ENCODE results near the gene GGT5. TPM values are rescaled to one million over a fixed set of nuclear protein-coding genes. Genes with fewer than 3 reads are reported as not detected.

GGT5 gene
- total RNA-seq, 1 donor from 2014 or later, result 61.4 TPM

DNA sequence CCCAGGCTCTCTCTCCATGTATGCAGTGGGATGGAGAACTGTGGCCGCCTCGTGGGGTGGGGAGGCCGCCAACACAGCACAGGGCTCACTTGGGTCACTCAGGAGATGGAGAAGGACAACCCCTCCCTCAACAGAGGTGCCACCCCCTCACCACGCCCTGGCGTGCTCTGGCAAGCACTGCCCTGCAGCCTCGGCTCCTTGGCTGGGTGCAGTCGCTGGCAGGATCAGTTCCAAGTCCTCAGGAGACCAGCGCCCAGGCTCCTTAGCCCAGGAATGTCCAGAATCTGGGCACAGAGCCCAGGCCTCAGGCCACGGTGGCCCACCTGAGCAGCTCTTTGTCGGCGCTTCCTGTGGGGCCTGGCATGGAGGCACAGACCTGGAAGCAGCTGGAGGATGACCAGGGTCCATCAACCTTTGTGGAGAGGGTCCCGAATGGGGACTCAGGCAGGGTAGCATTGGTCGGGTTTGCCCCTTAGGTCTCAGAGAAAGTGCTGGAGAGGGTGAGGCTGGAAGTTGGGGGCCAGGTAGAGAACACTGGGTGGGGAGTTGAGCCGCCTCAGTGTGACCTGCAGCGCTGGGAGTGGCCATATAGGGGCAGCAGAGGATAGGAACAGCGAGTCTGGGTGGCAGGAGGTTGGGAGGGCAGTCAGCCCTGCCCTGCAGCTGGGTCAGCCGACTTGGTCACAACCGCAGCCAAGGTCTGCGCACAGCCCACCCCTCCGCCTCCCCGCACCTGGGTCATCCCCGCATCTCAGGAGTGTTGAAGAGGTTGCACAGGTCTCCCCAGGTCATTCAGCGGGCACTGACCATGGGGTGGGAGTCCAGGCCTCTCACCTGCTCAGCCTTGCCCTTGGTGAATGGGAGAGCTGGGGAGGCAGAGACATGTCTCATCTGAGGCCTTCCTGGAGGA lies 55.4 kb downstream of the GGT5 start:
- Histone ChIP-seq H3K36me3 (no peaks in the 10 kb centered on the region), H3K4me1 (peaks cover 15% of the 10 kb centered on the region), H3K27me3 (no peaks in the 10 kb centered on the region), H3K9me3 (no peaks in the 10 kb centered on the region), H3K4me3 (no peak overlapping the region), H3K27ac (peak overlapping the region; percentile 25)
- intact Hi-C loops (cut with DNase I), result loop anchor here (5.0 kb wide), 1 partner anchor 58 kb away; the partner anchor contains the start of gene GGT5
- DNase-seq (ENCODE audit: extremely low spot score in 2 of 2), result no peak
- peak in 1 of 2 donors; percentile 48 for TF ChIP-seq POLR2AphosphoS5 (IDR thresholded peaks at IDR 0.05; ENCODE audit: insufficient read depth in 1 of 2, low read depth in 1 of 2)
- TF ChIP-seq POLR2A (IDR thresholded peaks at IDR 0.05), result no peak
- TF ChIP-seq, protein P1, sequence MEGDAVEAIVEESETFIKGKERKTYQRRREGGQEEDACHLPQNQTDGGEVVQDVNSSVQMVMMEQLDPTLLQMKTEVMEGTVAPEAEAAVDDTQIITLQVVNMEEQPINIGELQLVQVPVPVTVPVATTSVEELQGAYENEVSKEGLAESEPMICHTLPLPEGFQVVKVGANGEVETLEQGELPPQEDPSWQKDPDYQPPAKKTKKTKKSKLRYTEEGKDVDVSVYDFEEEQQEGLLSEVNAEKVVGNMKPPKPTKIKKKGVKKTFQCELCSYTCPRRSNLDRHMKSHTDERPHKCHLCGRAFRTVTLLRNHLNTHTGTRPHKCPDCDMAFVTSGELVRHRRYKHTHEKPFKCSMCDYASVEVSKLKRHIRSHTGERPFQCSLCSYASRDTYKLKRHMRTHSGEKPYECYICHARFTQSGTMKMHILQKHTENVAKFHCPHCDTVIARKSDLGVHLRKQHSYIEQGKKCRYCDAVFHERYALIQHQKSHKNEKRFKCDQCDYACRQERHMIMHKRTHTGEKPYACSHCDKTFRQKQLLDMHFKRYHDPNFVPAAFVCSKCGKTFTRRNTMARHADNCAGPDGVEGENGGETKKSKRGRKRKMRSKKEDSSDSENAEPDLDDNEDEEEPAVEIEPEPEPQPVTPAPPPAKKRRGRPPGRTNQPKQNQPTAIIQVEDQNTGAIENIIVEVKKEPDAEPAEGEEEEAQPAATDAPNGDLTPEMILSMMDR (IDR thresholded peaks at IDR 0.05), result peak; percentile 36 to 97 (median 83)

GRCh38 chr22:24188705-24189248 lies 56.1 kb downstream of the GGT5 start:
- TF ChIP-seq, protein P1 (IDR thresholded peaks at IDR 0.05), result no peak
- TF ChIP-seq POLR2AphosphoS5 (IDR thresholded peaks at IDR 0.05; ENCODE audit: insufficient read depth in 1 of 2, low read depth in 1 of 2) (no peak), POLR2A (IDR thresholded peaks at IDR 0.05) (no peak)
- Histone ChIP-seq H3K9me3 (no peaks in the 10 kb centered on the region), H3K27ac (peak overlapping the region; percentile 25), H3K4me3 (no peak overlapping the region), H3K4me1 (peaks cover 15% of the 10 kb centered on the region), H3K36me3 (no peaks in the 10 kb centered on the region), H3K27me3 (no peaks in the 10 kb centered on the region)
- intact Hi-C loops (cut with DNase I), result loop anchor here (5.0 kb wide), 1 partner anchor 59 kb away; the partner anchor contains the start of gene GGT5
- DNase-seq (ENCODE audit: extremely low spot score in 2 of 2), result no peak

DNA sequence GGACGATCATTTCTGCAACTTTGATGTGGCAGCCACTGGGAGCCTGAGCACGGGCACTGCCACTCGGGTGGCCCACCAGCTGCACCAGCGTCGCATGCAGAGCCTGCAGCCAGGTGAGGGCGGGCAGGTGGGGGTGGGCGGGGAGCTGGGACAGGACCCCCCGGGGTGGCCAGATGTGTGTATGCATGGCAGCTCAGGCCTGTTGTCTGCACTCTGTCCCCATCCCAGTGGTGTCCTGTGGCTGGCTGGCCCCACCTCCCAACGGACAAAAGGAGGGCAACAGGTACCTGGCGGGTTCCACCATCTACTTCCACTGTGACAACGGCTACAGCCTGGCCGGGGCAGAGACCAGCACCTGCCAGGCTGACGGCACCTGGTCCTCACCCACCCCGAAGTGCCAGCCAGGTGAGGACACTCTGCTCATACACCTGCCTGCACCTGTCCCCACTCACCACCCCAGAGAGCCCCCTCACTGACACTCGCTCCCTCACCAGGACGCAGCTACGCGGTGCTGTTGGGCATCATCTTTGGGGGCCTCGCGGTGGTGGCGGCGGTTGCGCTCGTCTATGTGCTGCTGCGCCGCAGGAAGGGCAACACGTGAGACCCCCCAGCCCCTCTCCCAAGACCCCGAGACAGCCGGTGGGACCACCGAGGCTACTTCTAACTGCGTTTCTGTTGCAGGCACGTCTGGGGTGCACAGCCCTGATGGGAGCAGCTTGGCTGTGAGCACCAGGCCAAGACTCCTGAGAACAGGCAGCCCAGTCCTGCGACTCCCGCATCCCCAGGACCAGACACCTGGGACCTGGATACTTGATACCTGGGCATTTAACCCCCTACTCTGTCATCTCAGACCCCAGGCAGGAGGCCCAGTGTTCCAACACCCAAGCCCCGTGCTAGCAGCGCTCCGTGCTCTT lies 56.9 kb downstream of the GGT5 start:
- intact Hi-C loops (cut with DNase I), result loop anchor here (5.0 kb wide), 1 partner anchor 59 kb away; the partner anchor contains the start of gene GGT5
- Histone ChIP-seq H3K27ac (no peak overlapping the region), H3K36me3 (no peaks in the 10 kb centered on the region), H3K4me1 (peaks cover 17% of the 10 kb centered on the region), H3K4me3 (no peak overlapping the region), H3K27me3 (no peaks in the 10 kb centered on the region), H3K9me3 (no peaks in the 10 kb centered on the region)
- TF ChIP-seq POLR2A (IDR thresholded peaks at IDR 0.05), result no peak
- TF ChIP-seq, protein P1 (IDR thresholded peaks at IDR 0.05), result no peak
- no peak for TF ChIP-seq POLR2AphosphoS5 (IDR thresholded peaks at IDR 0.05; ENCODE audit: insufficient read depth in 1 of 2, low read depth in 1 of 2)
- DNase-seq (ENCODE audit: extremely low spot score in 2 of 2), result no peak

- Histone ChIP-seq H3K27me3 (no peaks in the 10 kb centered on the region), H3K4me1 (peaks cover 22% of the 10 kb centered on the region), H3K4me3 (no peak overlapping the region), H3K36me3 (no peaks in the 10 kb centered on the region), H3K27ac (no peak overlapping the region), H3K9me3 (no peaks in the 10 kb centered on the region)
- TF ChIP-seq, protein P1 (IDR thresholded peaks at IDR 0.05), result no peak
- TF ChIP-seq POLR2AphosphoS5 (IDR thresholded peaks at IDR 0.05; ENCODE audit: insufficient read depth in 1 of 2, low read depth in 1 of 2) (no peak), POLR2A (IDR thresholded peaks at IDR 0.05) (no peak)
- intact Hi-C loops (cut with DNase I), result loop anchor here (5.0 kb wide), 1 partner anchor 60 kb away; the partner anchor contains the start of gene GGT5
- no peak for DNase-seq (ENCODE audit: extremely low spot score in 2 of 2)
Observed at GRCh38 chr22:24186892-24187670, 57.8 kb downstream of the GGT5 start.

Data from vagina (tissue), 2 donors.